Measurements from ENCODE around the gene AQP5. TPM values are rescaled to one million over a fixed set of nuclear protein-coding genes. Genes with fewer than 3 reads are reported as not detected.

Gene AQP5
- total and polyA plus RNA-seq, 4 donors = 0.20 to 2.4 (median 1.4) TPM

DNA sequence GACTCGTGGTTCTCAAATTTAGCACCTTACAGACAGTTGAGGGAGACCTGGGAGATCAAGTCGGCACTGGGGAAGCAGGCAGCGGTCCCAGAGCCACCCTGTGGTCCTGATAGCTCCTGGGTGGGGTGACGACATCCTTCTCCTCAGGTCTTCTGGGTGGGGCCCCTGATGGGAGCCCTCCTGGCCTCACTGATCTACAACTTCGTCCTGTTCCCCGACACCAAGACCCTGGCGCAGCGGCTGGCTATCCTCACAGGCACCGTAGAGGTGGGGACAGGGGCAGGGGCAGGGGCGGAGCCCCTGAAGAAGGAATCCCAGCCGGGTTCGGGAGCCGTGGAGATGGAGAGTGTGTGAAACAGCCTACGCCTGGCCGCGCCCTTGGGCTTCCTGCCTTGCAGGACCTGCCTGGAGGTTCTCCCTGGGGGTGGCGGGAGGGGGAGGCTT lies 13.7 kb downstream of the AQP5 start:
- Histone ChIP-seq H3K27ac (ENCODE audit: low read depth, low read length) (peak overlapping the region; percentile 51), H3K4me1 (ENCODE audit: control insufficient read depth, insufficient read depth, low read length) (peaks cover 78% of the 10 kb centered on the region), H3K36me3 (ENCODE audit: control insufficient read depth, insufficient read depth, low read length) (peaks cover 8% of the 10 kb centered on the region), H3K4me3 (ENCODE audit: low read depth, low read length) (no peak overlapping the region), H3K9me3 (ENCODE audit: control insufficient read depth, insufficient read depth, low read length) (no peaks in the 10 kb centered on the region), H3K27me3 (ENCODE audit: control insufficient read depth, insufficient read depth, low read length) (peaks cover 2% of the 10 kb centered on the region)
- 50% methylated on average over 12 of the region's 17 CpGs for WGBS (ENCODE audit: insufficient coverage)
- no peak for DNase-seq (ENCODE audit: low read depth in 4 of 6, low spot score in 6 of 6)

DNA sequence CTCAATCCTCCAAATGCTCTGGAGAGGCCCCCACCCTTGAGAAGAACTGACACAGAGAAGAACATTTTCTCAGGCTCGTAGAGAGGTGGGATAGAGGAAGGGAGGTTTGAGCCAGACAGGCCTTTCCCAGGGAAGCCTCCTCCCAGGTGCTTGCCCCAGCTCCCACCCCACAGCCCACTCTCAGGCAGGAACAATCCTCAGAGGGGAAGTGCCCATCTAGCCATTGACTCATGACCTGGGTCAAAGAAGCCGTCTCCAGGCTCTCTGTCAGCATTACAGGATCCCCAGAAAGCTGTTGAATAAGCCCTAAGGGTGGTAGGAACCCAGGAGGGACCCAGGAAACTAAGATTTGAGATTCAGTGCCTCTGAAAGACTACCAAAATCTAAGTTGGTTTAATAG lies 14.9 kb downstream of the AQP5 start:
- 70% methylated on average over 1 of the region's 2 CpGs for WGBS (ENCODE audit: insufficient coverage)
- no peak overlapping the region for H3K4me3 ChIP-seq (ENCODE audit: low read depth, low read length)
- H3K27me3 ChIP-seq (ENCODE audit: control insufficient read depth, insufficient read depth, low read length) = no peaks in the 10 kb centered on the region
- peaks cover 75% of the 10 kb centered on the region for H3K4me1 ChIP-seq (ENCODE audit: control insufficient read depth, insufficient read depth, low read length)
- H3K36me3 ChIP-seq (ENCODE audit: control insufficient read depth, insufficient read depth, low read length) = peaks cover 8% of the 10 kb centered on the region
- DNase-seq (ENCODE audit: low read depth in 4 of 6, low spot score in 6 of 6) = no peak
- H3K27ac ChIP-seq (ENCODE audit: low read depth, low read length) = no peak overlapping the region
- H3K9me3 ChIP-seq (ENCODE audit: control insufficient read depth, insufficient read depth, low read length) = no peaks in the 10 kb centered on the region

DNA sequence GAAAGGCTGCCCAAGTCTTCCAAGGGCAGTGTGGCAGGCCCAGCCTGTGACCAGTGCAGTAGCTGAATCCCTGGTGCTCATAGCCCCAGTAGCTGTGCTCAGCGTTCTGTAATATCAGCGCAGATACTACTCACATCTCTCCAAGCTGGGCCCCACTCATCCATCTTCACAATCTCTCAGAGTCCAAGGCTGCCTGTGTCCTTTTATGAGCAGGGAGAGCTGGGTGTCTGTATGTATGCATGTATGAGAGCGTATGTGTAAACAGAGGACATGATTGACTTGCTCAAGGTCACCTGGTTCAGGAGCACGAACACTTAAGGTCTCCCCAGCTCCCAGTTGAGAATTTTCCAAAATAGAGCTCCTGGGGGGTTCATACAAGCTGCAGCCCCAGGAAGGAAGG lies 16.5 kb downstream of the AQP5 start:
- Histone ChIP-seq H3K9me3 (ENCODE audit: control insufficient read depth, insufficient read depth, low read length) (no peaks in the 10 kb centered on the region), H3K27me3 (ENCODE audit: control insufficient read depth, insufficient read depth, low read length) (no peaks in the 10 kb centered on the region), H3K4me1 (ENCODE audit: control insufficient read depth, insufficient read depth, low read length) (peaks cover 62% of the 10 kb centered on the region), H3K4me3 (ENCODE audit: low read depth, low read length) (no peak overlapping the region), H3K36me3 (ENCODE audit: control insufficient read depth, insufficient read depth, low read length) (peaks cover 4% of the 10 kb centered on the region), H3K27ac (ENCODE audit: low read depth, low read length) (no peak overlapping the region)
- WGBS (ENCODE audit: insufficient coverage) = 75% methylated on average over 2 of the region's 4 CpGs
- no peak for DNase-seq (ENCODE audit: low read depth in 4 of 6, low spot score in 6 of 6)

DNA sequence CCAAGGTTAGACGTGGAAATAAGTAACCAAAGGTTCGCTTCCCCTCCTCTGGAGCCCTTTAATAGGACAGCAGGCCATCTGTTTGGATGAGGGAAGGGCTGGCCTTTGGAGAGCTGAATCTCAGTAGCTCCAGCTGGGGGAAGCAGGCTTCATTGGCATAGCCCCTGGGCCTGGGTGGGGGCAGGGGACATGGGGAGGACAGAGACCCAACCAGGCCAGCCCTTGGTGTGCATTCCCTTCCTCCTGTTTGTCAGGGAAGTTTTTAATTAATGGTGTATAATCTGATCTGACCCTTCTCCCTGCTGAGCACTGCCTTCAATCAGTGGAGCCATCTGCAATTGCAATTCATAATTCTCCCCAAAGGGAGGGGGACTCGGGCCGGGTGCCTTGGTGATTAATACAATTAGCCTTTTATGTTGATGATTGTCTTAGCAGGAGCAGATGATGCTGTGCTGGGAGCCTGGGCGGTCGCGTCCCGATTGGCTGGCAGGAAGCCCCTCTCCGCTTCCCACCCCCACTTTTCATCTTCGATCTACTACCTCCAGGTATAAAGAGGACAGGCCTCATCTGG lies 17.4 kb downstream of the AQP5 start:
- no peaks in the 10 kb centered on the region for H3K27me3 ChIP-seq (ENCODE audit: control insufficient read depth, insufficient read depth, low read length)
- peak in 2 of 6 donors; percentile 56 to 75 for DNase-seq (ENCODE audit: low read depth in 4 of 6, low spot score in 6 of 6)
- H3K4me3 ChIP-seq (ENCODE audit: low read depth, low read length) = no peak overlapping the region
- H3K36me3 ChIP-seq (ENCODE audit: control insufficient read depth, insufficient read depth, low read length) = no peaks in the 10 kb centered on the region
- WGBS (ENCODE audit: insufficient coverage) = 33% methylated on average over 2 of the region's 10 CpGs
- no peaks in the 10 kb centered on the region for H3K9me3 ChIP-seq (ENCODE audit: control insufficient read depth, insufficient read depth, low read length)
- H3K27ac ChIP-seq (ENCODE audit: low read depth, low read length) = peak overlapping the region; percentile 33
- H3K4me1 ChIP-seq (ENCODE audit: control insufficient read depth, insufficient read depth, low read length) = peaks cover 62% of the 10 kb centered on the region

DNA sequence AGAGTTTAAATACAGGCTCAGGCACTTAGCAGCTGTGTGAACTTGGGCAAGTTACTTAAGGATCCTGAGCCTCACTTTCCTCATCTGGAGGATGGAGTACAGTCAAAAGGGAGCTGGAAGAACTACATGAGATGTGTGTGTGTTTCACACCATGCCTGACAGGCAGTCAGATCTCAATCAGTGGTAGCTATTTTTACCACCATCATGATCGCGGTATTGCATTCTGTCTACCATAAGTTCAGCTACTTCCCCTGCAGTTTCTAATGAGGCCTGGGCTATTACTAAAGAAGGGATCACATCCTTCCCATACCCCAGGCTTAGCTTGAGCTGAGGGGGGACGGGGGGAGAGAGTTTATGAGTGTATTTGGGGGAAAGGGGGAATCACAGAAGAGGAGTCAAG lies 18.1 kb downstream of the AQP5 start:
- Histone ChIP-seq H3K9me3 (ENCODE audit: control insufficient read depth, insufficient read depth, low read length) (no peaks in the 10 kb centered on the region), H3K27ac (ENCODE audit: low read depth, low read length) (no peak overlapping the region), H3K4me3 (ENCODE audit: low read depth, low read length) (no peak overlapping the region), H3K27me3 (ENCODE audit: control insufficient read depth, insufficient read depth, low read length) (no peaks in the 10 kb centered on the region), H3K36me3 (ENCODE audit: control insufficient read depth, insufficient read depth, low read length) (no peaks in the 10 kb centered on the region), H3K4me1 (ENCODE audit: control insufficient read depth, insufficient read depth, low read length) (peaks cover 62% of the 10 kb centered on the region)
- no CpG with 5 or more reads among the region's 3 CpGs for WGBS (ENCODE audit: insufficient coverage)
- DNase-seq (ENCODE audit: low read depth in 4 of 6, low spot score in 6 of 6) = no peak

DNA sequence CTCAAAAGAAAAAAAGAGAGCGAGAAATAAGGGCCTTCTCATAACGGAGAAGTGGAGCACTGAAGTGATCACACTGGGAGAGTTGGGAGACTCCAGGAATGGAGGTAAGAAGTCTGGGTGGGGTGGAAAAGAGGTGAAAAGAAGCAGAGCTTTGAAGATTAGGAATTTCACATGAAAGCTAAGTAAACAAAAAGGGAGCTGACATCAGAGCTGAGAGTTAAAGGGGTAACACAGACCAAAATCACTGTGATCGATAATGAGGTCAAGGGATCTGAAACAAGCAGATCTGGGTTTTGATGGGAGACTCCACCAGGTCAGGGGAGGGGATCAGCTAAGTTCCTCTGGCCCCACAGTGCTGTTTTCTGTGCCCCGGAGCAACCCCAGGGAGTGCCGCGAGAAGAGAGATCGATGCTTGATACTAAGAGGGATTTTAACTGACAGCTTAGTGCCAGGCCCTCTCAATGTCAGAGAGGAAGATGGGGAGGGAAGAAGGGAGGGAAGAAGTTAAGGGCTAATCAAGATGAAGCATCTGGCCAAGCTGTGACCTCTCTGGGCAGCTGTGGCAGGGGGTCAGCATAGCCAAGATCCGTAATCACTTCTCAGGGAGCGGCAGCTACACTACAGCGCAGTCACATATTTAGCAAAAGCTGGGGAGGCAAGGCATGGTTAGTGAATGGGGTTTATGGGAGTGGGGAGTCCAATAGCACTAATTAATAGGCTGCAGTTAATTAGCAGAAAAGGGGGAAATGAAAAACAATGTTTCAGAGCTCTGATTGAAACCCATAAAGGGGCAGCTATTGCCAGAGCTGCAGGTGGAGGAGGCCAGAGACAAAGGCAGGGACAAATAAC lies 19.1 kb downstream of the AQP5 start:
- no peak overlapping the region for H3K4me3 ChIP-seq (ENCODE audit: low read depth, low read length)

DNA sequence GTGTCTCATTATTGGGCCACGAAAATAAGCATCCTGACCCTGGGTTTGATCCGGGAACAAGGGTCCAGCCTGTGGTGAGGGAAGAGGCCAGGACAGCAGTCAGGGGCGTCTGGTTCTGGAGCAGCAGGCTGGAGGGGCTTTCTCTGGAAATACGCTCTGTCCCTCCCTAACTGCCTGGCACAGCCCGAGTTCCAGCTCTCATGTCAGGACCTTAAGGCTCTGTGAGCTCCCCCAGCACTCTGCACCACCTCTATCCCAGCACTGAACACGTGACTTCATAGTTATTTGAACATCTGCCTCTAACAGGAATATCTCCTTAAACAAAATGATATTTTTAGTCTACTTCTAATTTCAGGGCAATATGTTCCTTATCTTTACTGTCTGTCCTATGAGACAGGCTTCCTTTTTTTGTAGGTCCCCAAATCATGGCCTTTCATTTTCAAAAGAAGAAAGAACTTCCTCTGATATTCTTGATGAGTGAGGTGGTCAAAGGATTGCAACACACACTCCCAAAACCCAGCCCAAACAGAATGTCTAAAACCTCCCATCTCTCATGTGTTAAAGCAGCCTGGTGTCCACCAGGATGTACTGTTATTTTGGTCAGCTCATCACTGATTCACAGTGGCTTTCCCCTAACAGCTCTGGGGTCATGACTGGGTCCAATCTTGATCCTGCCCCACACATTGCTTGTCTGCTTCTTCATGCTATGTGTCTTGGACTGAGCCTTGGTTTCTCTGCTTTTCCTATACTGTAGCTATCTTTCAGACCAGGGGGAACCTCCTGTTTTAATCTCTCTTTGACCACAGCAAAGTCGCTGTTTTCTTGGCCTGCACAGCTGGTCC lies 20.8 kb downstream of the AQP5 start:
- peaks cover 43% of the 10 kb centered on the region for H3K4me1 ChIP-seq (ENCODE audit: control insufficient read depth, insufficient read depth, low read length)

More for the DNA sequence above, 19.1 kb downstream of the AQP5 start:
- peak in 1 of 6 donors; percentile 59 for DNase-seq (ENCODE audit: low read depth in 4 of 6, low spot score in 6 of 6)
- Histone ChIP-seq H3K4me1 (ENCODE audit: control insufficient read depth, insufficient read depth, low read length) (peaks cover 54% of the 10 kb centered on the region), H3K27me3 (ENCODE audit: control insufficient read depth, insufficient read depth, low read length) (no peaks in the 10 kb centered on the region), H3K27ac (ENCODE audit: low read depth, low read length) (no peak overlapping the region), H3K36me3 (ENCODE audit: control insufficient read depth, insufficient read depth, low read length) (no peaks in the 10 kb centered on the region), H3K9me3 (ENCODE audit: control insufficient read depth, insufficient read depth, low read length) (no peaks in the 10 kb centered on the region)
- WGBS (ENCODE audit: insufficient coverage) = 63% methylated on average over 10 of the region's 10 CpGs

DNA sequence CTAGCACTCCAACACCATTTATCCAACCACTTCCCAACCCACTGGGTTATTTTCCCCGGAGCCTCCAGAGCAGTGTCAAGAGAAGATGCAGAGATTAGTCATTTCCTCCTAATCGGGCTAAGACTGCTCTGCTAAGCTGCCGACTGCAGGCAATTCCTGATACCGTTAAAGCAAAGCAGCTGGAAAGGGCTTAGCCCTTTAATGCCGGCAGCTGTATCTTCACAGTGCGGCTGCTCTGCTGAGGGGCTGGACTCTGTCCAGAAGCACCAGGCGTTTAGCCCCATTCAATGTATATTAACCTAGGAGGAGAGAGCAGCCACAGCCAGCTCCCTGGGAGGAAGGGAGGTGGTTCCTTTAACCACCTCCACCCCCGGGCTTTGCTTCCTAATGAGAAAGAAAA lies 22.2 kb downstream of the AQP5 start:
- H3K4me1 ChIP-seq (ENCODE audit: control insufficient read depth, insufficient read depth, low read length) = peaks cover 37% of the 10 kb centered on the region
- H3K27me3 ChIP-seq (ENCODE audit: control insufficient read depth, insufficient read depth, low read length) = no peaks in the 10 kb centered on the region
- no peak overlapping the region for H3K4me3 ChIP-seq (ENCODE audit: low read depth, low read length)
- peak overlapping the region; percentile 50 for H3K27ac ChIP-seq (ENCODE audit: low read depth, low read length)
- no peaks in the 10 kb centered on the region for H3K9me3 ChIP-seq (ENCODE audit: control insufficient read depth, insufficient read depth, low read length)
- no peaks in the 10 kb centered on the region for H3K36me3 ChIP-seq (ENCODE audit: control insufficient read depth, insufficient read depth, low read length)
- 3% methylated on average over 4 of the region's 8 CpGs for whole genome bisulfite sequencing (ENCODE audit: insufficient coverage)
- DNase-seq (ENCODE audit: low read depth in 4 of 6, low spot score in 6 of 6) = peak in 2 of 6 donors; percentile 77 to 86

More for the DNA sequence above, 20.8 kb downstream of the AQP5 start:
- WGBS (ENCODE audit: insufficient coverage) = 84% methylated on average over 5 of the region's 7 CpGs
- no peaks in the 10 kb centered on the region for H3K27me3 ChIP-seq (ENCODE audit: control insufficient read depth, insufficient read depth, low read length)
- H3K4me3 ChIP-seq (ENCODE audit: low read depth, low read length) = no peak overlapping the region
- DNase-seq (ENCODE audit: low read depth in 4 of 6, low spot score in 6 of 6) = no peak
- no peak overlapping the region for H3K27ac ChIP-seq (ENCODE audit: low read depth, low read length)
- no peaks in the 10 kb centered on the region for H3K36me3 ChIP-seq (ENCODE audit: control insufficient read depth, insufficient read depth, low read length)
- no peaks in the 10 kb centered on the region for H3K9me3 ChIP-seq (ENCODE audit: control insufficient read depth, insufficient read depth, low read length)

DNA sequence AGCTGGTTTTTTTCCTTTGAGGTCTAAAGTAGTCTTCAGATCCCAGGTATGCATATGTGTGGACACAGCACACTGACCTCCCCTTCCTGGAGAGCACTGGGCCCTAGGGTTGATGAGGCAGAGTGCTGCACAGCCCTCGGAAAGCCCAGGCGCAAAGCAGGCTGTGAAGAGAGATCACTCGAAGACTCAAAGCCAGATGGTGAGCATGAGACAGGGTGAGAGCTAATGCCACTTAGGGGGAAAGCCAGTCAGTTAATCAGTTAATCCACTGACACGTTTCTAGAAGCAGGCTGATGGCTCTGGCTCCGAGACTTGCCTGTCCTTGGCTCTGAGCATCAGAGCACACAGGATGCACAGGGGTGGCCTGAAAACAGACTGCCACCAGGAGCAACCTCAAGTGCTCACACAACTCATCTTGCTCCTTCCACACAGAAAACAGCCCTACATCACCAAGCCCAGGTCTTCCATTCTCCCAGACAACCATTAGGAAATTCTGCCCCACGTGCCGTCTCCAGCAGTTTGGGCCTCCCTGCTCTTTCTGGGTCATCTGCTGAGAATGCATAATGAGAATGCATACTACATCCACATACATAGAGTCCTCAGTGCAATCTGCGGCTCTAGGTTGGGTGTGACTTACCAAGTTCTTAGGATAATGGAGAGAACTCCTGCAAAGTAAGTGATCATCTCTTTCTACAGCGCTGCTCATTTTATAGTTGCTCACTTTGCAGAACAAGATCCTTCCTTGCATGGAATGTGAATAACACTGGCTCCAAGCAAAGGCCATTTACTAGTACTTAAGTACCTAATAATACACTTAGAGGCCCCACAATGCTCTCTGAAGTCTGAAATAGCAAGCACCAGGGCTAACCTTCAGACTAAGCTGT lies 23.0 kb downstream of the AQP5 start:
- 50% methylated on average over 8 of the region's 9 CpGs for WGBS (ENCODE audit: insufficient coverage)
- DNase-seq (ENCODE audit: low read depth in 4 of 6, low spot score in 6 of 6) = peak in 1 of 6 donors; percentile 75
- H3K27ac ChIP-seq (ENCODE audit: low read depth, low read length) = peak overlapping the region; percentile 50

More for the DNA sequence above, 23.0 kb downstream of the AQP5 start:
- Histone ChIP-seq H3K9me3 (ENCODE audit: control insufficient read depth, insufficient read depth, low read length) (no peaks in the 10 kb centered on the region), H3K27me3 (ENCODE audit: control insufficient read depth, insufficient read depth, low read length) (no peaks in the 10 kb centered on the region), H3K4me3 (ENCODE audit: low read depth, low read length) (no peak overlapping the region), H3K36me3 (ENCODE audit: control insufficient read depth, insufficient read depth, low read length) (no peaks in the 10 kb centered on the region), H3K4me1 (ENCODE audit: control insufficient read depth, insufficient read depth, low read length) (peaks cover 32% of the 10 kb centered on the region)

All from spinal cord (tissue), 10 donors.